ENCODE data around the gene HS3ST6. TPM values are rescaled to one million over a fixed set of nuclear protein-coding genes. Genes with fewer than 3 reads are reported as not detected.

Gene HS3ST6
- total RNA-seq, 1 experiment from 2014 or later = 1.0 TPM

GRCh38 chr16:1926271-1926670 lies 8.1 kb upstream of the HS3ST6 start (continued):
- TF ChIP-seq, protein P1, sequence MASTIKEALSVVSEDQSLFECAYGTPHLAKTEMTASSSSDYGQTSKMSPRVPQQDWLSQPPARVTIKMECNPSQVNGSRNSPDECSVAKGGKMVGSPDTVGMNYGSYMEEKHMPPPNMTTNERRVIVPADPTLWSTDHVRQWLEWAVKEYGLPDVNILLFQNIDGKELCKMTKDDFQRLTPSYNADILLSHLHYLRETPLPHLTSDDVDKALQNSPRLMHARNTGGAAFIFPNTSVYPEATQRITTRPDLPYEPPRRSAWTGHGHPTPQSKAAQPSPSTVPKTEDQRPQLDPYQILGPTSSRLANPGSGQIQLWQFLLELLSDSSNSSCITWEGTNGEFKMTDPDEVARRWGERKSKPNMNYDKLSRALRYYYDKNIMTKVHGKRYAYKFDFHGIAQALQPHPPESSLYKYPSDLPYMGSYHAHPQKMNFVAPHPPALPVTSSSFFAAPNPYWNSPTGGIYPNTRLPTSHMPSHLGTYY (CRISPR knock-in tag; IDR thresholded peaks at IDR 0.05) = no peak

GRCh38 chr16:1924095-1924494 lies 5.9 kb upstream of the HS3ST6 start:
- ChIA-PET CTCF (interaction anchor here (0.6 to 3.0 kb wide), 30 partner anchors 8 to 951 kb away, joined by 3 to 24 read pairs (median 6); partner anchors contain the start of genes IGFALS, MSRB1, NUBP2 and RPS2), POLR2A (interaction anchor here (1.7 kb wide), 1 partner anchor 41 kb away, joined by 7 read pairs; the partner anchor contains the start of gene RPS2)
- no peak overlapping the region for H3K27ac Mint-ChIP-seq
- no peaks in the 10 kb centered on the region for H3K36me3 Mint-ChIP-seq
- H3K4me1 Mint-ChIP-seq = peaks cover 32% of the 10 kb centered on the region
- TF ChIP-seq, protein P2, sequence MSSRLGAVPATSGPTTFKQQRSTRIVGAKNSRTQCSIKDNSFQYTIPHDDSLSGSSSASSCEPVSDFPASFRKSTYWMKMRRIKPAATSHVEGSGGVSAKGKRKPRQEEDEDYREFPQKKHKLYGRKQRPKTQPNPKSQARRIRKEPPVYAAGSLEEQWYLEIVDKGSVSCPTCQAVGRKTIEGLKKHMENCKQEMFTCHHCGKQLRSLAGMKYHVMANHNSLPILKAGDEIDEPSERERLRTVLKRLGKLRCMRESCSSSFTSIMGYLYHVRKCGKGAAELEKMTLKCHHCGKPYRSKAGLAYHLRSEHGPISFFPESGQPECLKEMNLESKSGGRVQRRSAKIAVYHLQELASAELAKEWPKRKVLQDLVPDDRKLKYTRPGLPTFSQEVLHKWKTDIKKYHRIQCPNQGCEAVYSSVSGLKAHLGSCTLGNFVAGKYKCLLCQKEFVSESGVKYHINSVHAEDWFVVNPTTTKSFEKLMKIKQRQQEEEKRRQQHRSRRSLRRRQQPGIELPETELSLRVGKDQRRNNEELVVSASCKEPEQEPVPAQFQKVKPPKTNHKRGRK (CRISPR knock-in tag; IDR thresholded peaks at IDR 0.05; ENCODE audit: borderline replicate concordance) = no peak
- TF ChIP-seq ATF1 (CRISPR knock-in tag; IDR thresholded peaks at IDR 0.05) = no peak
- TF ChIP-seq ZNF416 (CRISPR knock-in tag; IDR thresholded peaks at IDR 0.05) = no peak
- no peak for TF ChIP-seq RELA (CRISPR knock-in tag; IDR thresholded peaks at IDR 0.05; ENCODE audit: borderline replicate concordance)
- no peak for TF ChIP-seq ZNF219 (CRISPR knock-in tag; IDR thresholded peaks at IDR 0.05; ENCODE audit: borderline replicate concordance)
- TF ChIP-seq, protein P3, sequence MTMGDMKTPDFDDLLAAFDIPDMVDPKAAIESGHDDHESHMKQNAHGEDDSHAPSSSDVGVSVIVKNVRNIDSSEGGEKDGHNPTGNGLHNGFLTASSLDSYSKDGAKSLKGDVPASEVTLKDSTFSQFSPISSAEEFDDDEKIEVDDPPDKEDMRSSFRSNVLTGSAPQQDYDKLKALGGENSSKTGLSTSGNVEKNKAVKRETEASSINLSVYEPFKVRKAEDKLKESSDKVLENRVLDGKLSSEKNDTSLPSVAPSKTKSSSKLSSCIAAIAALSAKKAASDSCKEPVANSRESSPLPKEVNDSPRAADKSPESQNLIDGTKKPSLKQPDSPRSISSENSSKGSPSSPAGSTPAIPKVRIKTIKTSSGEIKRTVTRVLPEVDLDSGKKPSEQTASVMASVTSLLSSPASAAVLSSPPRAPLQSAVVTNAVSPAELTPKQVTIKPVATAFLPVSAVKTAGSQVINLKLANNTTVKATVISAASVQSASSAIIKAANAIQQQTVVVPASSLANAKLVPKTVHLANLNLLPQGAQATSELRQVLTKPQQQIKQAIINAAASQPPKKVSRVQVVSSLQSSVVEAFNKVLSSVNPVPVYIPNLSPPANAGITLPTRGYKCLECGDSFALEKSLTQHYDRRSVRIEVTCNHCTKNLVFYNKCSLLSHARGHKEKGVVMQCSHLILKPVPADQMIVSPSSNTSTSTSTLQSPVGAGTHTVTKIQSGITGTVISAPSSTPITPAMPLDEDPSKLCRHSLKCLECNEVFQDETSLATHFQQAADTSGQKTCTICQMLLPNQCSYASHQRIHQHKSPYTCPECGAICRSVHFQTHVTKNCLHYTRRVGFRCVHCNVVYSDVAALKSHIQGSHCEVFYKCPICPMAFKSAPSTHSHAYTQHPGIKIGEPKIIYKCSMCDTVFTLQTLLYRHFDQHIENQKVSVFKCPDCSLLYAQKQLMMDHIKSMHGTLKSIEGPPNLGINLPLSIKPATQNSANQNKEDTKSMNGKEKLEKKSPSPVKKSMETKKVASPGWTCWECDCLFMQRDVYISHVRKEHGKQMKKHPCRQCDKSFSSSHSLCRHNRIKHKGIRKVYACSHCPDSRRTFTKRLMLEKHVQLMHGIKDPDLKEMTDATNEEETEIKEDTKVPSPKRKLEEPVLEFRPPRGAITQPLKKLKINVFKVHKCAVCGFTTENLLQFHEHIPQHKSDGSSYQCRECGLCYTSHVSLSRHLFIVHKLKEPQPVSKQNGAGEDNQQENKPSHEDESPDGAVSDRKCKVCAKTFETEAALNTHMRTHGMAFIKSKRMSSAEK (CRISPR knock-in tag; IDR thresholded peaks at IDR 0.05; ENCODE audit: borderline replicate concordance) = no peak
- no peak for TF ChIP-seq NFYB (CRISPR knock-in tag; conservative IDR thresholded peaks at IDR 0.05; ENCODE audit: low read depth)
- TF ChIP-seq EMX1 (CRISPR knock-in tag; IDR thresholded peaks at IDR 0.05) = no peak
- DNase-seq (ENCODE audit: low spot score) = no peak
- peak overlapping the region; percentile 49 for H3K4me3 Mint-ChIP-seq
- peaks cover 73% of the 10 kb centered on the region for H3K27me3 Mint-ChIP-seq (ENCODE audit: low read depth)
- ATAC-seq = no peak
- H3K9me3 Mint-ChIP-seq = peaks cover 3% of the 10 kb centered on the region

- peak overlapping the region; percentile 49 for H3K4me3 Mint-ChIP-seq
- H3K9me3 Mint-ChIP-seq = peaks cover 3% of the 10 kb centered on the region
- ATAC-seq (peak; percentile 71), DNase-seq (ENCODE audit: low spot score) (peak; percentile 66)
- CTCF ChIA-PET = interaction anchor here (0.6 to 3.0 kb wide), 35 partner anchors 9 to 292 kb away, joined by 3 to 24 read pairs (median 5); partner anchors contain the start of genes IGFALS, MSRB1, NUBP2 and RPS2
- H3K27me3 Mint-ChIP-seq (ENCODE audit: low read depth) = peaks cover 76% of the 10 kb centered on the region
- H3K27ac Mint-ChIP-seq = no peak overlapping the region
- H3K4me1 Mint-ChIP-seq = peaks cover 30% of the 10 kb centered on the region
- no peaks in the 10 kb centered on the region for H3K36me3 Mint-ChIP-seq
- POLR2A ChIA-PET = interaction anchor here (1.7 kb wide), 1 partner anchor 41 kb away, joined by 7 read pairs; the partner anchor contains the start of gene RPS2
- no peak for TF ChIP-seq ZMAT4 (CRISPR knock-in tag; IDR thresholded peaks at IDR 0.05)
- TF ChIP-seq GABPB1 (CRISPR knock-in tag; IDR thresholded peaks at IDR 0.05) = no peak
- TF ChIP-seq SP1 (CRISPR knock-in tag; conservative IDR thresholded peaks at IDR 0.05) = no peak
- TF ChIP-seq NR1H2 (CRISPR knock-in tag; IDR thresholded peaks at IDR 0.05) = no peak
- TF ChIP-seq, protein P4, sequence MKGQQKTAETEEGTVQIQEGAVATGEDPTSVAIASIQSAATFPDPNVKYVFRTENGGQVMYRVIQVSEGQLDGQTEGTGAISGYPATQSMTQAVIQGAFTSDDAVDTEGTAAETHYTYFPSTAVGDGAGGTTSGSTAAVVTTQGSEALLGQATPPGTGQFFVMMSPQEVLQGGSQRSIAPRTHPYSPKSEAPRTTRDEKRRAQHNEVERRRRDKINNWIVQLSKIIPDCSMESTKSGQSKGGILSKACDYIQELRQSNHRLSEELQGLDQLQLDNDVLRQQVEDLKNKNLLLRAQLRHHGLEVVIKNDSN (CRISPR knock-in tag; IDR thresholded peaks at IDR 0.05) = no peak
- TF ChIP-seq, protein P1 (CRISPR knock-in tag; IDR thresholded peaks at IDR 0.05) = no peak
- no peak for TF ChIP-seq ZNF138 (CRISPR knock-in tag; conservative IDR thresholded peaks at IDR 0.05)
- no peak for TF ChIP-seq MYBL2 (CRISPR knock-in tag; IDR thresholded peaks at IDR 0.05)
- TF ChIP-seq ATF2 (CRISPR knock-in tag; IDR thresholded peaks at IDR 0.05; ENCODE audit: borderline replicate concordance, low read depth) = no peak
- no peak for TF ChIP-seq ATF1 (CRISPR knock-in tag; IDR thresholded peaks at IDR 0.05)
- no peak for TF ChIP-seq JUN (CRISPR knock-in tag; IDR thresholded peaks at IDR 0.05)
- no peak for TF ChIP-seq JAZF1 (CRISPR knock-in tag; IDR thresholded peaks at IDR 0.05)
- no peak for TF ChIP-seq NFE2L1 (CRISPR knock-in tag; IDR thresholded peaks at IDR 0.05)
- TF ChIP-seq ETV6 (CRISPR knock-in tag; IDR thresholded peaks at IDR 0.05) = no peak
- TF ChIP-seq GTF2I (CRISPR knock-in tag; conservative IDR thresholded peaks at IDR 0.05) = no peak
Observed at GRCh38 chr16:1923299-1924034, 5.3 kb upstream of the HS3ST6 start.

All from WTC11 (cell line).